ENCODE results near the gene CFAP299.

DNA sequence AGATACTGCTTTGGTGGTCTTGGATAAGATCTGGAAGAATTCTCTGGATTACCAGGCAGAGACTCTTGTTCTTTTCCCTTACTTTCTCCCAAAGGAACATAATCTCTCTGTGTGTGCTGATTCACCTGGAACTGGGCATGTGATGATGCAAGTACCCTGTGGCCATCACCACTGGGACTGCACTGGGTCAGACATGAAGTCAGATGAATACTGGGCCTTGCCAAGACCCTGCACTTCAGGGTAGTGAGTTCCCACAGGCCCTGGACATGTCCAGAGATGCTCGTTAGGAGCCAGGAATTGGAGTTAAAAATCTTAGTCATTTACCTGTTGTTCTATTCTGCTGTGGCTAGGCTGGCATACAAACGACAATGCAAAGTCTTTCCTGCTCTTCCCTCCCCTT lies 404.8 kb downstream of the CFAP299 start:
- no peak for TF ChIP-seq CTCF (IDR thresholded peaks at IDR 0.05)
- no peak for TF ChIP-seq EP300 (IDR thresholded peaks at IDR 0.05)
- no peak for TF ChIP-seq POLR2AphosphoS5 (IDR thresholded peaks at IDR 0.05)
- no peak for TF ChIP-seq POLR2A (IDR thresholded peaks at IDR 0.05; ENCODE audit: low read depth)

Data from esophagus muscularis mucosa (tissue), 4 donors.